Thyroid gland (tissue), 4 donors: ENCODE data around the gene ARHGAP45.

ENCODE experiments used
- CTCF ChIP-seq, 6 experiments: fragments of 200-600 bp in 3 of 6; fragments of 450-650 bp in 3 of 6; sonication (generic) in 3 of 6; IDR thresholded peaks; one replicate each; pipeline ENCODE4 v1.5.1; 2016 to 2019; ENCODE audit warnings: antibody characterized with exemption in 6 of 6, mild to moderate bottlenecking in 2 of 6, inconsistent platforms in 1 of 6, moderate library complexity in 1 of 6
- POLR2A ChIP-seq, 2 donors: fragments of 450-650 bp; IDR thresholded peaks; one replicate each; pipeline ENCODE4 v1.6.1; 2017; ENCODE audit warnings: antibody characterized with exemption in 2 of 2, mild to moderate bottlenecking in 2 of 2, moderate library complexity in 1 of 2

- TF ChIP-seq CTCF (IDR thresholded peaks at IDR 0.05) = no peak
- TF ChIP-seq POLR2A (IDR thresholded peaks at IDR 0.05) = no peak
Measured at GRCh38 chr19:1062387-1063029, 4.5 kb upstream of the ARHGAP45 start.
